Tibial artery (tissue), 4 donors: ENCODE results near the gene SH3PXD2B.

Experiments used
- DNase-seq, 2 donors: peaks; one replicate each; pipeline ENCODE4 v3.0.0-alpha.2; 2019
- H3K27ac ChIP-seq, 2 donors: fragments of 200-600 bp; sonication (generic) in 1 of 2; 1 replicate in 1 of 2; 2 replicates in 1 of 2; pipeline ENCODE4 v1.5.1; 2018 to 2019; ENCODE audit warnings: mild to moderate bottlenecking in 1 of 2
- H3K27me3 ChIP-seq, 2 donors: fragments of 200-600 bp; sonication (generic) in 1 of 2; one replicate each; pipeline versions ENCODE4 v1.5.1 to v1.6.0; 2016 to 2019
- H3K36me3 ChIP-seq, 3 donors: fragments of 200-600 bp; sonication (generic) in 2 of 3; one replicate each; pipeline ENCODE4 v1.5.1; 2016 to 2019; ENCODE audit warnings: mild to moderate bottlenecking in 2 of 3
- H3K4me1 ChIP-seq, 4 donors: fragments of 200-600 bp; sonication (generic) in 2 of 4; 1 replicate in 3 of 4; 2 replicates in 1 of 4; pipeline ENCODE4 v1.5.1; 2016 to 2019
- H3K4me3 ChIP-seq, 2 donors: fragments of 200-600 bp; sonication (generic) in 1 of 2; 1 replicate in 1 of 2; 2 replicates in 1 of 2; pipeline ENCODE4 v1.5.1; 2018 to 2019; ENCODE audit warnings: mild to moderate bottlenecking in 2 of 2
- H3K9me3 ChIP-seq, 3 donors: fragments of 200-600 bp; sonication (generic) in 1 of 3; one replicate each; pipeline ENCODE4 v1.5.1; 2016 to 2019
- CTCF ChIP-seq, 2 experiments: fragments of 200-600 bp in 1 of 2; fragments of 450-650 bp in 1 of 2; IDR thresholded peaks; one replicate each; pipeline ENCODE4 v1.5.1; 2017 to 2019; ENCODE audit warnings: antibody characterized with exemption in 2 of 2, mild to moderate bottlenecking in 1 of 2, moderate library complexity in 1 of 2
- intact Hi-C: fragments of 100-400 bp; cut with DNase I; formaldehyde crosslinking; loops from one replicate; pipeline ENCODE4 v1.15.0; 2023; ENCODE audit warnings: low total_unique reads

The SH3PXD2B gene

GRCh38 chr5:172436879-172437369 is 17.4 kb downstream of the SH3PXD2B start:
- no peak for DNase-seq
- Histone ChIP-seq H3K27ac (peak overlapping the region in 1 of 2 donors; percentile 28), H3K4me3 (no peak overlapping the region), H3K4me1 (peaks cover 0 to 22% (median 19%) of the 10 kb centered on the region in 4 donors), H3K9me3 (no peaks in the 10 kb centered on the region), H3K27me3 (no peaks in the 10 kb centered on the region), H3K36me3 (peaks cover 0 to 5% (median 3%) of the 10 kb centered on the region in 3 donors)
- no peak for TF ChIP-seq CTCF (IDR thresholded peaks at IDR 0.05)
- intact Hi-C loops: no loop called here

- TF ChIP-seq CTCF (IDR thresholded peaks at IDR 0.05): no peak
- intact Hi-C loops: no loop called here
- Histone ChIP-seq H3K27me3 (no peaks in the 10 kb centered on the region), H3K9me3 (no peaks in the 10 kb centered on the region), H3K36me3 (peaks cover 0 to 6% (median 5%) of the 10 kb centered on the region in 3 donors), H3K27ac (no peak overlapping the region), H3K4me1 (peaks cover 0 to 22% (median 19%) of the 10 kb centered on the region in 4 donors), H3K4me3 (no peak overlapping the region)
- no peak for DNase-seq
Measured at GRCh38 chr5:172436078-172436878, 18.0 kb downstream of the SH3PXD2B start.

- intact Hi-C loops: no loop called here
- Histone ChIP-seq H3K4me1 (peaks cover 0 to 22% (median 19%) of the 10 kb centered on the region in 4 donors), H3K36me3 (peaks cover 0 to 6% (median 5%) of the 10 kb centered on the region in 3 donors), H3K4me3 (no peak overlapping the region), H3K9me3 (no peaks in the 10 kb centered on the region), H3K27ac (no peak overlapping the region), H3K27me3 (no peaks in the 10 kb centered on the region)
- no peak for DNase-seq
- TF ChIP-seq CTCF (IDR thresholded peaks at IDR 0.05): no peak
Measured at GRCh38 chr5:172435362-172436077, 18.8 kb downstream of the SH3PXD2B start.

GRCh38 chr5:172434251-172434650 is 20.1 kb downstream of the SH3PXD2B start:
- Histone ChIP-seq H3K36me3 (peaks cover 0 to 6% (median 5%) of the 10 kb centered on the region in 3 donors), H3K27ac (no peak overlapping the region), H3K4me3 (no peak overlapping the region), H3K27me3 (no peaks in the 10 kb centered on the region), H3K4me1 (peaks cover 0 to 27% (median 26%) of the 10 kb centered on the region in 4 donors), H3K9me3 (no peaks in the 10 kb centered on the region)
- TF ChIP-seq CTCF (IDR thresholded peaks at IDR 0.05): no peak
- DNase-seq: no peak
- intact Hi-C loops: no loop called here

- H3K4me1 ChIP-seq: peaks cover 0 to 33% (median 27%) of the 10 kb centered on the region in 4 donors
- intact Hi-C loops: no loop called here
- no peak for TF ChIP-seq CTCF (IDR thresholded peaks at IDR 0.05)
- DNase-seq: no peak
- no peak overlapping the region for H3K4me3 ChIP-seq
- peaks cover 0 to 6% (median 5%) of the 10 kb centered on the region in 3 donors for H3K36me3 ChIP-seq
- no peak overlapping the region for H3K27ac ChIP-seq
- H3K9me3 ChIP-seq: no peaks in the 10 kb centered on the region
- no peaks in the 10 kb centered on the region for H3K27me3 ChIP-seq
Measured at GRCh38 chr5:172433513-172433912, 20.8 kb downstream of the SH3PXD2B start.
